Fibroblast of peridontal ligament (primary cell): Measurements from ENCODE around the gene PCNA.

Experiments
- DNase-seq: peaks from one replicate; pipeline ENCODE4 v3.0.0-alpha.2; 2010; ENCODE audit errors: extremely low read depth

PCNA gene

GRCh38 chr20:5119435-5120184, at the start of gene PCNA:
TSS of gene PCNA (minus strand) at chr20:5119958. CDS start at chr20:5119798, 160 bp downstream.
- DNase-seq: peak; percentile 94

GRCh38 chr20:5168651-5169396, 49.1 kb upstream of the PCNA start:
- peak; percentile 12 for DNase-seq

- no peak for DNase-seq
These were observed 45.2 kb upstream of the PCNA start for GRCh38 chr20:5164645-5165625.

- DNase-seq: no peak
These were observed 41.9 kb upstream of the PCNA start for GRCh38 chr20:5161536-5162164.

GRCh38 chr20:5160882-5161281, 41.1 kb upstream of the PCNA start:
- DNase-seq: peak; percentile 24

- no peak for DNase-seq
These were observed 40.2 kb upstream of the PCNA start for GRCh38 chr20:5159928-5160327.

GRCh38 chr20:5156675-5157448, 37.1 kb upstream of the PCNA start:
- no peak for DNase-seq

- DNase-seq: no peak
These were observed 35.6 kb upstream of the PCNA start for GRCh38 chr20:5155404-5155803.

- DNase-seq: no peak
These were observed 34.8 kb upstream of the PCNA start for GRCh38 chr20:5154543-5154925.

GRCh38 chr20:5153612-5154542, 34.1 kb upstream of the PCNA start:
- DNase-seq: no peak

- no peak for DNase-seq
These were observed 33.4 kb upstream of the PCNA start for GRCh38 chr20:5153152-5153467.

GRCh38 chr20:5150226-5151076, 30.7 kb upstream of the PCNA start:
- no peak for DNase-seq

- DNase-seq: no peak
These were observed 30.1 kb upstream of the PCNA start for GRCh38 chr20:5149892-5150225.

GRCh38 chr20:5148581-5148980, 28.8 kb upstream of the PCNA start:
- no peak for DNase-seq

- DNase-seq: no peak
These were observed 27.3 kb upstream of the PCNA start for GRCh38 chr20:5146871-5147592.

GRCh38 chr20:5146099-5146668, 26.4 kb upstream of the PCNA start:
- no peak for DNase-seq

GRCh38 chr20:5145365-5146098, 25.8 kb upstream of the PCNA start:
- no peak for DNase-seq
